Activated B cell treated with CpG ODN at 0.5 μM for 24 hours (primary cell): Measurements from ENCODE around the gene CTNNA2. TPM values are rescaled to one million over a fixed set of nuclear protein-coding genes. Genes with fewer than 3 reads are reported as not detected.

ENCODE experiments used
- ATAC-seq: fragments of 200-7000 bp; cut with Tn5 transposase; one replicate; pipeline ENCODE4 v1.10.0; 2021; ENCODE audit warnings: low read depth, mild to moderate bottlenecking, moderate library complexity
- CTCF ChIA-PET: fragments of 350-600 bp; sonication (Branson Sonifier 250); formaldehyde crosslinking; loops from one replicate; lab custom pipeline; 2021; ENCODE audit warnings: antibody characterized with exemption; lab: Charles Lee
- POLR2A ChIA-PET: fragments of 350-600 bp; sonication (Branson Sonifier 250); formaldehyde crosslinking; loops from one replicate; lab custom pipeline; 2021; ENCODE audit warnings: antibody characterized with exemption; lab: Charles Lee
- DNase-seq: peaks from one replicate; pipeline ENCODE4 v3.0.0; 2022
- H3K27ac Mint-ChIP-seq: one replicate; pipeline ENCODE4 v1.8.0; 2020; ENCODE audit warnings: mixed read lengths
- H3K27me3 Mint-ChIP-seq: one replicate; pipeline ENCODE4 v1.8.0; 2021; ENCODE audit warnings: mixed read lengths
- H3K36me3 Mint-ChIP-seq: one replicate; pipeline ENCODE4 v1.8.0; 2021; ENCODE audit warnings: low read depth, mixed read lengths
- H3K4me1 Mint-ChIP-seq: one replicate; pipeline ENCODE4 v1.8.0; 2021; ENCODE audit warnings: mixed read lengths
- H3K4me3 Mint-ChIP-seq: one replicate; pipeline ENCODE4 v1.8.0; 2020; ENCODE audit warnings: mild to moderate bottlenecking, mixed read lengths
- H3K9me3 Mint-ChIP-seq: one replicate; pipeline ENCODE4 v1.8.0; 2020; ENCODE audit warnings: mixed read lengths
- intact Hi-C: fragments of 100-400 bp; cut with micrococcal nuclease; formaldehyde crosslinking; loops from one replicate; pipeline ENCODE4 v1.15.1; 2024
- total RNA-seq: library from RNA; stranded (reverse); gene quantifications from 2 replicates; pipeline ENCODE4 v1.2.3, GENCODE V29; 2022
- TF ChIP-seq, protein P1 (sequence below): fragments of 200-600 bp; IDR thresholded peaks from one replicate; pipeline ENCODE4 v1.8.0; 2022; ENCODE audit warnings: antibody characterized with exemption, mild to moderate bottlenecking

CTNNA2 gene
- total RNA-seq, 1 donor from 2014 or later = not detected

DNA sequence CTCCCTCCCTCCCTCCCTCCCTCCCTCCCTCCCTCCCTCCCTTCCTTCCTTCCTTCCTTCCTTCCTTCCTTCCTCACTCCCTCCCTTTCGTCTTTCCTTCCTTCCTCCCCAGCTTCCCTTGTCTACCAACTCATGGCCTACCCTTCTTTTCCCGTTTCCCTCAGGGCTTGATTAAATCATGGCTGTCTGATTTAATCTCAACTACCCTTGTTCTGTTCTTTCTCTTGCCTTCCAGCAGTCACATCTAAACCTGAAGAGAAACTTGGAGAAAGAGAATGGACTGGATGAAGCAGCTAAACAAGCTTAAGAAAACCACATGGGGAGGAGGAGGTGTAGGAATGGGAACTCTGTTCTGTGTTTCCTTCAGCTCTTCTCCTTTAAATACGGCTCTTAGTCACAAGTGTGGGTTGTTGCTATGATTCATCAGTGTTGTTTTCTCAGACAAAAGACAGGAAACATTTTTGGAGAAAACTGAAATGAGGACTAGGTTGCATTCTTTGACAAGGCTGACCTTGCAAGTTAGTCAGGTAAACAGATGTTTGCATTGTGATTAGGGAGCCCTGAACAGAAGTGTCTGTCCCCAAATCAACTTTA, 613.8 kb downstream of the CTNNA2 start:
- ATAC-seq (no peak), DNase-seq (no peak)
- Mint-ChIP-seq H3K27ac (no peak overlapping the region), H3K27me3 (no peaks in the 10 kb centered on the region), H3K36me3 (no peaks in the 10 kb centered on the region), H3K4me3 (no peak overlapping the region), H3K4me1 (no peaks in the 10 kb centered on the region), H3K9me3 (no peaks in the 10 kb centered on the region)
- CTCF ChIA-PET = no interaction called here
- POLR2A ChIA-PET = no interaction called here
- intact Hi-C loops = no loop called here
- TF ChIP-seq, protein P1, sequence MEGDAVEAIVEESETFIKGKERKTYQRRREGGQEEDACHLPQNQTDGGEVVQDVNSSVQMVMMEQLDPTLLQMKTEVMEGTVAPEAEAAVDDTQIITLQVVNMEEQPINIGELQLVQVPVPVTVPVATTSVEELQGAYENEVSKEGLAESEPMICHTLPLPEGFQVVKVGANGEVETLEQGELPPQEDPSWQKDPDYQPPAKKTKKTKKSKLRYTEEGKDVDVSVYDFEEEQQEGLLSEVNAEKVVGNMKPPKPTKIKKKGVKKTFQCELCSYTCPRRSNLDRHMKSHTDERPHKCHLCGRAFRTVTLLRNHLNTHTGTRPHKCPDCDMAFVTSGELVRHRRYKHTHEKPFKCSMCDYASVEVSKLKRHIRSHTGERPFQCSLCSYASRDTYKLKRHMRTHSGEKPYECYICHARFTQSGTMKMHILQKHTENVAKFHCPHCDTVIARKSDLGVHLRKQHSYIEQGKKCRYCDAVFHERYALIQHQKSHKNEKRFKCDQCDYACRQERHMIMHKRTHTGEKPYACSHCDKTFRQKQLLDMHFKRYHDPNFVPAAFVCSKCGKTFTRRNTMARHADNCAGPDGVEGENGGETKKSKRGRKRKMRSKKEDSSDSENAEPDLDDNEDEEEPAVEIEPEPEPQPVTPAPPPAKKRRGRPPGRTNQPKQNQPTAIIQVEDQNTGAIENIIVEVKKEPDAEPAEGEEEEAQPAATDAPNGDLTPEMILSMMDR = no peak

DNA sequence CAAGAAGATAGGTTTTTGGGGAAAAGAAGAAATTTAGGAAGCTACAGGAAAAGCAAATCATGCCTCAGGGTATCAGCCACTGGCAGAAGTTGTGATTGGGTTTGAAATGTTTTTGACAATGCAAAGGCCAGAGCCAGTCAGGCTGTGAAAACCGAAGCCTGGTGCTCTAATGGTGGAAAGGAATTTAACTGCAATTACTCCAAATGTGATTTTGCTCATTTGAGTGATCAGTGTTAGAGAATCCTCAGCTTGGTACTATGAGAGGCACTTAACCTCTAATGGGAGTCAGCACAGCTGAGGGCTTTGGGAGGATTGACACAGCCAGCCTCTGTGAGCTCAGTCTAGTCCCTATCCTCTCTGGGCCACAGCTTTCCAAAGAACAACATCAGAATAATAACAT, 615.2 kb downstream of the CTNNA2 start:
- no peak overlapping the region for H3K27ac Mint-ChIP-seq
- ATAC-seq (no peak), DNase-seq (no peak)
- no peak overlapping the region for H3K4me3 Mint-ChIP-seq
- CTCF ChIA-PET = no interaction called here
- H3K9me3 Mint-ChIP-seq = no peaks in the 10 kb centered on the region
- TF ChIP-seq, protein P1 = no peak
- POLR2A ChIA-PET = no interaction called here
- H3K4me1 Mint-ChIP-seq = no peaks in the 10 kb centered on the region
- H3K27me3 Mint-ChIP-seq = no peaks in the 10 kb centered on the region
- intact Hi-C loops = no loop called here
- H3K36me3 Mint-ChIP-seq = no peaks in the 10 kb centered on the region

DNA sequence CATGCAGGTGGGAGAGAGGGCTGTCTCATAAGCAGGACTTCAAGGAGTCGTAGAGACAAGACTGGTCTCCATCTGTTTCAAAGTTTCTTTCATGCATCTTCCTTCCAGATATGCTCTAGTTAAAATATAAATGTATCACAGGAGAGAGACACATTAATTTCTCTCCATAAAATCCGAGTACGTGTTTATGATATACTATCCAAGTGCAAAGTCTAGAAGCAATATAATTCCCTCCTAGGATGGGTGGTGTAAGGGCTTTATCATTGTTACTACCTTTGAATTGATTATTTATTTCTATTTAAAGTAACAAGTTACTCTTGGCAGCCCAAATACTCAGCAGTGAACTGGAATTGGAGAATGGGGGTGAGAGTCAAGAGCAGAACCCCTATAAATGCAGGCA, 619.4 kb downstream of the CTNNA2 start:
- no peak for DNase-seq
- H3K36me3 Mint-ChIP-seq = no peaks in the 10 kb centered on the region

DNA sequence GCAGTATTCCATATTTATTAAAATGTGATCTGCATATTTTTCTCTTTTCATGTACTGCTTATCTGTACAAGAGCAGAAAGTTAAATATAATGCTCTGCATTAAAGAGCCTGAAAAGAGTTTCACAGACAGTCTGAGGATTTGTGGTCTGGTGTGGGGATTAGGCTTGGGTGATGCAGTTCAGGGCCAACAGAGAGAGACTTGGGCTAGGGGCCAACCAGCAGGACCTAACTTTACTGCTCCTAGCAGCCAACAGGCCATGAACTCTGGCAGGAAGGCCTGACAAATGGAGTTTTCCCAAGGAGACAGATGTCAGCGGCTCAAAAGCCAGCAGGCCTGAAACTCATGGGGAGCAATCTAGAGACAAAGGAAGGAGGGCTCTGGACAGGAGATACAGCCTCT, 622.1 kb downstream of the CTNNA2 start:
- no peak overlapping the region for H3K4me3 Mint-ChIP-seq
- ATAC-seq (no peak), DNase-seq (no peak)
- no peak overlapping the region for H3K27ac Mint-ChIP-seq
- H3K9me3 Mint-ChIP-seq = peaks cover 9% of the 10 kb centered on the region
- H3K4me1 Mint-ChIP-seq = no peaks in the 10 kb centered on the region
- no peaks in the 10 kb centered on the region for H3K36me3 Mint-ChIP-seq
- TF ChIP-seq, protein P1 = no peak
- CTCF ChIA-PET = no interaction called here
- no peaks in the 10 kb centered on the region for H3K27me3 Mint-ChIP-seq
- intact Hi-C loops = no loop called here
- POLR2A ChIA-PET = no interaction called here

More for the DNA sequence above, 619.4 kb downstream of the CTNNA2 start:
- TF ChIP-seq, protein P1 = no peak
- ATAC-seq = no peak
- ChIA-PET CTCF (no interaction called here), POLR2A (no interaction called here)
- Mint-ChIP-seq H3K27me3 (no peaks in the 10 kb centered on the region), H3K9me3 (peaks cover 6% of the 10 kb centered on the region), H3K4me1 (no peaks in the 10 kb centered on the region), H3K27ac (no peak overlapping the region), H3K4me3 (no peak overlapping the region)
- intact Hi-C loops = no loop called here

DNA sequence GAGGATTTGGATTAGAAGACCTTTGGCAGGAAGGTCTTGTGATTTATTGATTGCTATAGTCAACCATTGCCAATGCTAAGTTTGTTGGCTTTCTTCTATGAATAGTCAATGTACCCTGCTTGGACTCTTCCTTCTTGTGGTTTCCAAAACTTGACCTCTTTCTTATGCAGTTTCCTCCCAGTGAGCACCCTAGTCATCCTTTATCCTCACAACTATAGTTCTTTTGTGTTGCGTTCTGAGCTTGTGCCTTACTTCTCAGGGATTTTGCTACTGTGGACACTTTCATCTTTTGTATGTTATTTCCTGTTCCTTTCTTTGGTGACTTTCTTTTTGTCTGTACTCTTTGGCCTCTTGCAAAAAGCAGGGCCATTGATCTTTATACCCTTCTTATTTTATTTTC, 623.5 kb downstream of the CTNNA2 start:
- no peaks in the 10 kb centered on the region for H3K36me3 Mint-ChIP-seq
- ChIA-PET POLR2A (no interaction called here), CTCF (no interaction called here)
- no peak overlapping the region for H3K4me3 Mint-ChIP-seq
- intact Hi-C loops = no loop called here
- no peaks in the 10 kb centered on the region for H3K4me1 Mint-ChIP-seq
- no peaks in the 10 kb centered on the region for H3K27me3 Mint-ChIP-seq
- H3K9me3 Mint-ChIP-seq = peaks cover 9% of the 10 kb centered on the region
- no peak for DNase-seq
- no peak overlapping the region for H3K27ac Mint-ChIP-seq
- TF ChIP-seq, protein P1 = no peak
- no peak for ATAC-seq
